A549 treated with AZD2906 at 1 μM for 4 hours (cell line): ENCODE results near the gene THAP4. TPM values are rescaled to one million over a fixed set of nuclear protein-coding genes. Genes with fewer than 3 reads are reported as not detected.

Experiments
- total RNA-seq: library from RNA; stranded (reverse); fragments of 200-300 nt; extraction: Qiagen RNA extraction; gene quantifications from 5 replicates; pipeline ENCODE4 v1.2.3, GENCODE V29; 2022

THAP4 gene, protein sequence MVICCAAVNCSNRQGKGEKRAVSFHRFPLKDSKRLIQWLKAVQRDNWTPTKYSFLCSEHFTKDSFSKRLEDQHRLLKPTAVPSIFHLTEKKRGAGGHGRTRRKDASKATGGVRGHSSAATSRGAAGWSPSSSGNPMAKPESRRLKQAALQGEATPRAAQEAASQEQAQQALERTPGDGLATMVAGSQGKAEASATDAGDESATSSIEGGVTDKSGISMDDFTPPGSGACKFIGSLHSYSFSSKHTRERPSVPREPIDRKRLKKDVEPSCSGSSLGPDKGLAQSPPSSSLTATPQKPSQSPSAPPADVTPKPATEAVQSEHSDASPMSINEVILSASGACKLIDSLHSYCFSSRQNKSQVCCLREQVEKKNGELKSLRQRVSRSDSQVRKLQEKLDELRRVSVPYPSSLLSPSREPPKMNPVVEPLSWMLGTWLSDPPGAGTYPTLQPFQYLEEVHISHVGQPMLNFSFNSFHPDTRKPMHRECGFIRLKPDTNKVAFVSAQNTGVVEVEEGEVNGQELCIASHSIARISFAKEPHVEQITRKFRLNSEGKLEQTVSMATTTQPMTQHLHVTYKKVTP
- total RNA-seq: 60.4 to 82.6 TPM (median 76.5 TPM) in 5 replicates

DNA sequence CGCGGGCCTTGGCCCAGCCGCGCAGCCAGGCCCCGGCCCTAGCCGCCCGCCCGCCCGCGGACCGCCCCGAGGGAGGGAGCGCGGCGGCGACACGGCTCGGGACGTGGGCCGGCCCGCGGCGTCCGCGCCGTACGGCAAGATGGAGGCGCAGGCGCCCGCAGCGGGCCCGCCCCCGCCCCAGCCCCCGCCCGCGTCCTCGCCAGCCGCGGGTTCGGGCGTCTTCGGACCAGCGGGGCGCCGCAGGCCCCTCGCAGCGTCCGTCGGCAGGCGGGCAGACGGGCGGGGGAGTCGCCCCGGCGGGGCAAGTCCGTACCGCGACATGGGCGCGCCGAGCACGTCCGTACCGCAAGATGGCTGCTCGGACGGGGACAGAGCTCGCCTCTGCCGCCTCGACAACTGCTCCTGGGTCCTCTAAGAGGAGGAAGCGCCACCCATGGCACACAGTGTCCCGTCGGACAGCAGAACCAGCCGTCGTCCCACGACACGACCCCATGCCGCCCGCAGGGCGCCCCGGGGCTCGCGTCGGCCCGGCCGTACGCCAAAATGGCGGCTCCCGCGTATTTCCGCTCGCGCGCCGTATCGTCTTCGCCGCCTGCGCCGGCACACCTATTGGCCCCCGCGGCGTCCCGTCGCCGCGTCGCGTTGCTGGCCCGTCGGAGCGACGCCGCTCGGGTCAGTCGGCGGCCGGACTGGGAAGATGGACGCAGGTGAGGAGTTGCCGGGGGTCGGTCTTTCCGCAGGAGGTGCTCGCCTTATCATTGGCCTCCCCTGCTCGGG is at the start of gene THAP4, which contains the start of gene ATG4B:
Gene THAP4, minus strand, starts transcription at position 141 of the 777 bp plus-strand sequence. CDS start 141 bp downstream, outside the sequence.
Gene ATG4B, plus strand, starts transcription at position 676 of the 777 bp plus-strand sequence. Its CDS starts 22 bp downstream, at position 698.

DNA sequence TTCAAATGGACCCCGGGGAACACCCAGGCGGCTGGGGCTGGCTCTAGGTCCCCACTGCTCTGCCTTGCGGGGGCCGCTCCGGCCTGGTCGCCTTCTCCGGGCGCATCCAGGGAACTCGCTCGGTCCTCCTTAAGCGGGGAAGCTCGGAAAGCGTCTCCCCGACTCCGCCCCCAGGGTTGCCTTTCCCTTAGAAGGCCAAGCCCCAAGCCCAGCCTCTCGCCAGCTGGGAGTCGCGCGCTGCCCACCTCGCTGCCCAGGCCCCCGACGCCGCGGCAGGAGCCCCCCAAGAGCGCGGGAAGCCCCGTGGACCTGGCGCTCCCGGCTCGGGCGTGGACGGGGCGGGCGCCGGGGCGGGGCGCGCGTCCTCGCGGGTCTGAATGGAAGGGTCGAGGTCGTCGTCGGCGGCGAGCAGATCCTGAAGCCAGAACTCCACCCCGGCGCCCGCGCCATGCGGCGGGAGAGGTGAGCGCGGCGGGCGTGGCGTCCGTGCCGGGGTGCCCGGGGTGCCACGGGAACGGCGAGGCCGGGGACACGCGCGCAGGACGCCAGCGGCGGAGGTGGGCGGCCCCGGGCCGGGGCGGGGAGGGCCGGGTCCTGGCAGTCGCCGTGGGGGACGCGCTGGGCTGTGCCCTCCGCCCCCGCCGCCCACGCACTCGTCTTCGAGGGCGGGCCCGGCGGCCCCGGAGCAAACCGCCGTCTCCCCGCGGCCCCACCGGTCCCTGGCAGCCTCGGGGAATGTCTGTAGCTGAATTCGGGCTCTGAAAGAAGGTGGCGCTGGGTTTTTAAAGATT is 78.2 kb downstream of the THAP4 start, which contains the start of gene BOK:
Gene BOK, plus strand, starts transcription at position 214 of the 791 bp plus-strand sequence. CDS start 739 bp downstream, outside the sequence.

Other genes with a start within 250 kb of the THAP4 start
- gene STK25, start 128.6 kb downstream of the THAP4 start, total RNA-seq: 101 to 117 TPM (median 112 TPM) in 5 replicates
- 28.3 to 40.7 TPM (median 38.1 TPM) in 5 replicates for gene BOK, start 78.4 kb downstream of the THAP4 start, total RNA-seq
- 47.1 to 71.6 TPM (median 48.4 TPM) in 5 replicates for gene ATG4B, start 535 bp upstream of the THAP4 start, total RNA-seq
- gene DTYMK, start 49.7 kb upstream of the THAP4 start, total RNA-seq: 120 to 156 TPM (median 134 TPM) in 5 replicates
- gene ING5, start 64.9 kb upstream of the THAP4 start, total RNA-seq: 18.8 to 25.8 TPM (median 21.4 TPM) in 5 replicates
- gene D2HGDH, start 97.5 kb upstream of the THAP4 start, total RNA-seq: 6.0 to 10.3 TPM (median 9.1 TPM) in 5 replicates
- 0.11 to 0.37 TPM (median 0.25 TPM) in 5 replicates for gene GAL3ST2, start 139.7 kb upstream of the THAP4 start, total RNA-seq
- 0.13 to 0.40 TPM (median 0.21 TPM) in 5 replicates for gene NEU4, start 172.0 kb upstream of the THAP4 start, total RNA-seq
- 0.02 TPM in 1 of 5 replicates, not detected in the others for gene PDCD1, start 221.7 kb upstream of the THAP4 start, total RNA-seq
- not detected in 5 replicates for gene RTP5, start 232.6 kb upstream of the THAP4 start, total RNA-seq